Medulla oblongata (tissue), 1 donor: Measurements from ENCODE around the gene ABCC1.
A peak's percentile ranks its signal among the peaks of the same experiment; 100 is the strongest.

Experiments used
- DNase-seq: peaks from one replicate; pipeline ENCODE4 v3.0.0-alpha.2; 2015; ENCODE audit errors: extremely low spot score

Gene ABCC1

GRCh38 chr16:16020291-16020690 is 70.9 kb downstream of the ABCC1 start:
- DNase-seq, result no peak

GRCh38 chr16:16021020-16021419 is 71.6 kb downstream of the ABCC1 start:
- DNase-seq, result no peak

GRCh38 chr16:16021646-16021987 is 72.2 kb downstream of the ABCC1 start:
- peak; percentile 18 for DNase-seq

- peak; percentile 88 for DNase-seq
These were observed 72.7 kb downstream of the ABCC1 start for GRCh38 chr16:16021988-16022682.

- no peak for DNase-seq
These were observed 73.3 kb downstream of the ABCC1 start for GRCh38 chr16:16022683-16023064.

GRCh38 chr16:16025214-16025968 is 76.0 kb downstream of the ABCC1 start:
- peak; percentile 54 for DNase-seq

GRCh38 chr16:16027728-16028310 is 78.4 kb downstream of the ABCC1 start:
- DNase-seq, result peak; percentile 24

- no peak for DNase-seq
These were observed 79.0 kb downstream of the ABCC1 start for GRCh38 chr16:16028311-16028999.

- DNase-seq, result no peak
These were observed 80.1 kb downstream of the ABCC1 start for GRCh38 chr16:16029431-16030011.

GRCh38 chr16:16030449-16030848 is 81.0 kb downstream of the ABCC1 start:
- DNase-seq, result no peak

GRCh38 chr16:16031401-16031800 is 82.0 kb downstream of the ABCC1 start:
- DNase-seq, result no peak

- no peak for DNase-seq
These were observed 83.0 kb downstream of the ABCC1 start for GRCh38 chr16:16032271-16032979.

GRCh38 chr16:16033208-16033717 is 83.8 kb downstream of the ABCC1 start:
- DNase-seq, result no peak

- DNase-seq, result peak; percentile 17
These were observed 87.0 kb downstream of the ABCC1 start for GRCh38 chr16:16036359-16036792.

GRCh38 chr16:16037521-16037920 is 88.1 kb downstream of the ABCC1 start:
- no peak for DNase-seq

- DNase-seq, result no peak
These were observed 88.6 kb downstream of the ABCC1 start for GRCh38 chr16:16037970-16038369.

GRCh38 chr16:16038950-16039349 is 89.5 kb downstream of the ABCC1 start:
- no peak for DNase-seq

GRCh38 chr16:16041196-16041892 is 91.9 kb downstream of the ABCC1 start:
- no peak for DNase-seq

- no peak for DNase-seq
These were observed 92.7 kb downstream of the ABCC1 start for GRCh38 chr16:16042076-16042475.

- no peak for DNase-seq
These were observed 95.9 kb downstream of the ABCC1 start for GRCh38 chr16:16045296-16045695.

GRCh38 chr16:16045879-16046278 is 96.5 kb downstream of the ABCC1 start:
- no peak for DNase-seq
